GM19043 (cell line): ENCODE measurements around the gene SERTAD1.
"Not testable (repeated sequence)": the region's sequence is repeated elsewhere in the genome, so short reads cannot be mapped to it uniquely, and the experiment has no call there.

Experiments used
- ATAC-seq: cut with Tn5 transposase; IDR thresholded peaks from one replicate; pipeline ENCODE4 v1.9.1; 2021; ENCODE audit warnings: low read depth; ENCODE audit not compliant: unreplicated experiment

Gene SERTAD1, protein sequence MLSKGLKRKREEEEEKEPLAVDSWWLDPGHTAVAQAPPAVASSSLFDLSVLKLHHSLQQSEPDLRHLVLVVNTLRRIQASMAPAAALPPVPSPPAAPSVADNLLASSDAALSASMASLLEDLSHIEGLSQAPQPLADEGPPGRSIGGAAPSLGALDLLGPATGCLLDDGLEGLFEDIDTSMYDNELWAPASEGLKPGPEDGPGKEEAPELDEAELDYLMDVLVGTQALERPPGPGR

DNA sequence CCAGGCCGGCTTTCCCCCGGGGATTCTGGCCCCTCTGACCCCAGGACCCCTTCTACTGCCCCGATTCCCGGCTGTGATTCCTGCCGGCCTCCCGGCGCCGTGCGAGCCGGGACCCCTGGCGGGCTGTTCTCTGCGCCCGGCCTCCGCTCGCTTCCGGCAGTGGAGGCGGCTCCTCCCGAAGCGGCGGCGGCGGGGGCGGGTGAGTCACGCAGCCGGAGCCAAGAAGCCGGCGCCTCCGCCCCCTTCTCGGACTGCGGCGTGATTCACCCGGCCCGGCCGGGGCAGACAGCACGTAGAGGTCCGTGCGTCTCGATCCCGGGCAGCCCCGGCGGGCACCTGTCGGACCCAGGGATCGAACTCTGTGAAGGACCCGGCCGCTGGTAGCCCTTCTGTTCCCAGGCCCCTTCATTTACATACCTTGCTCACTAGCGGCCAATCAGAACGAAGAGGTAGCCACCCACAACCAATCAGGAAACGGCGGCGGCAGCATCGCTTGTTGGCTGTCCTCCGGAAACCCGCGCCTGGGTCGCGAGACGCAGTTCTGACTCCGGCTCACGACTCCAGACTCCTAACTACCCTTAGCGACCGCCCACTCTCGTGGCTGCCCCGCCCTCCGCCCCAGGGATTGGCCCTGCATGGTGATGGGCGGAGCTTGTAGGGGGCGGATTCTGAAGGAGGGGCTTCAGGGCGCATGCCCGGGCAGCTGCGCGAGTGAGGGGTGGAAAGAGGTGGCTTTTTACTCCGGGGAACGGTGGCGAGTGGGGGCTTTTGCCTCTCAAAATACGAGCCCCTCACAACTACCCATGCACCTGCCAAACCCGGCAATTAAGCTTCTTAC, at the start of gene SERTAD1:
Gene SERTAD1 (minus strand): TSS at position 543 of the 838 bp plus-strand sequence. CDS start 2,446 bp downstream, outside the sequence.
- ATAC-seq, result peak; percentile 82

DNA sequence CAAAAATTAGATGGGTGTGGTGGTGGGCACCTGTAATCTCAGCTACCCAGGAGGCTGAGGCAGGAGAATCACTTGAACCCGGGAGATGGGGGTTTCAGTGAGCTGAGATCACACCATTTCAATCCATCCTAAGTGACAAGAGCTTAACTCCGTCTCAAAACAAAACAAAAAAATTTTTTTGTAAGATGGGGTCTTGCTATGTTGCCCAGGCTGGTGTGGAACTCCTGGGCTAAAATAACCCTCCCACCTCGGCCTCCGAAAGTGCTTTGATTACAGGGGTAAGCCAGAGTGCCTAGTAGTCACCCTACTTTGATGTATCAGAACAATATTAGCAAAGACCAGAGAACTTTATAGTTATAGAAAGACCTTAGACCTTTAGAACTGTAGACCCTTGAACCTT, 48.9 kb upstream of the SERTAD1 start:
- no peak for ATAC-seq

DNA sequence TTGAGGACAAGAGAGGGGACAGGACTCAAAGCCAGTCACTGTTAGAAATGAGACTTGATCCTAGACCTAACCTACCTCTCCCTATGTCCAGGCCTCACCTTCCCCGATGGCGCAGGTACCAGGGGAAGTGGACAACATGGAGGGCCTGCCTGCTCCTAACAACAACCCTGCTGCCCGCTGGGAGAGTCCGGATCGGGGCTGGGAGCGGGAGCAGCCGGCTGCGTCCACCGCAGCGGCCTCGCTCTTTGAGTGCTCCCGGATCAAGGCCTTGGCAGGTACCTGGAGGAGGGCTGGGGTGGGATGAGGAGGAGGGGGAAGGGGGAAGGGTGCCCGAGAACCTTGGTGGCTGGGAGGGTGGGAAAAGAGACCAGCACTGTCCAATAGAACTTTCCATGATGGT, 46.7 kb upstream of the SERTAD1 start:
- no peak for ATAC-seq

DNA sequence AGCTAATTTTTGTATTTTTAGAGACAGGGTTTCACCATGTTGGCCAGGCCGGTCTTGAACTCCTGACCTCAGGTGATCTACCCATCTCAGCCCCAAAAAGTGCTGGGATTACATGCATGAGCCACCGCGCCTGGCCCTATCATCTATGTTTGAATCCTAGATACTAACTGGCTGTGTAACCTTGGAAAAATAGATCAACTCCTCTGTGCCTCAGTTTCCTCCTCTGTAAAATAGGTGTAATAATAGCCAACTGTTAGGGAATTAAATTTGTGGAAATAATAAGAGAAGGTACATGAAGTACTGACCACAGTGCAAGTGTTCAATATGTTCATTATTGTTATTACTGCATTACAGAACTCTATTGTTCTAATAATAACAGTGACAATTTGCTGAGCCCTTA, 45.3 kb upstream of the SERTAD1 start:
- ATAC-seq, result no peak

DNA sequence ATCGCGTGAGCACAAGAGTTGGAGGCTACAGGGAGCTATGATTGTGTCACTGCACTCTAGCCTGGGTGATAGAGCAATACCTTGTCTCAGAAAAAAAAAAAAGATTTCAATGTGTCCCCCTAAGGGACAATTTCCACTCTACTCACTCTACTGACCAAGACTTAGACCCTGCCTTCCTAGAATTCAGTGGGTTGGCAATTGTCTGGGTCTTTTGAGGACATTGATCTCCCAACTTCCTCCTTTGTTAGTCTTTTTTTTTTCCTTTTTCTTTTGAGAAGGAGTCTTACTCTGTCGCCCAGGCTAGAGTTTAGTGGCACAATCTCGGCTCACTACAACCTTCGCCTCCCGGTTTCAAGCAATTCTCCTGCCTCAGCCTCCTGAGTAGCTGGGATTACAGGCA, 43.2 kb upstream of the SERTAD1 start:
- no peak for ATAC-seq

DNA sequence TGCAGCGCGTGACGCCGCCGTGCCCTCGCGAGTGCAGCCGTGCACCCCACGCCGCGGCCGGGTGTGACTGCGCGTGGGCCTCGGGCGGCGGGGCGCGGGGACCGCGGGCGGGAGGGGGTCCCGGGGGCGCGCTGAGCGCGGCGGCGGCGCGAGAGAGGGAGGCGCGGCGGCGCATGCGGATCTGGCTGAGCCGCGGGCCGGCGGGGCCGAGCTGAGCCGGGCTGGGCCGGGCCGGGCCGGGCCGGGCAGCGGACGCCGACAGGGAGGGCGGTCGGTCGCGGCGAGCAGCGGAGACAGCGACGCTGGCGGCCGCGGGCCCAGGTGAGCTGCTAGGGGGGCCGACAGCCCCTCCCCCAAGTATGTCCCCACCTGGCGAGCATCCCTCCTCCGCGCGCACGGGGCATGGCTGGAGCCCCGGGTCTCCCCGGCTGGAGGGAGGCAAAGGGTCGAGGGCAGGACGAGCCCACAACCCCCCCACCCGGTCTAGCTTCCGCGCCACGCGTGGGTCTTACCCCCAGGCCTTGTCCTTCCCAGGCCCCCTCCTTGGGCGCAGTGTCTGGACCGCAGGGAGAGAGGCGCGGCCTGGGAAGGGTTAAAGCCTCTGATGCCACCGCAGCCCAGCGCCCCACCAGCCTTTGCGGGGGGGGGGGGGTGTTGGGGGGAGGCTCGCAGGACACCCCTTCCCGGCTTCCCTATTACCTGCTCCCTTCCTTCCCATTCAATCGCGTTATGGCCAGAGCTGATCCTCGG, 41.4 kb upstream of the SERTAD1 start, which contains the start of gene SPTBN4:
Gene SPTBN4 (plus strand): TSS at position 17 of the 750 bp plus-strand sequence. CDS start 5,621 bp downstream, outside the sequence.
- ATAC-seq, result no peak

DNA sequence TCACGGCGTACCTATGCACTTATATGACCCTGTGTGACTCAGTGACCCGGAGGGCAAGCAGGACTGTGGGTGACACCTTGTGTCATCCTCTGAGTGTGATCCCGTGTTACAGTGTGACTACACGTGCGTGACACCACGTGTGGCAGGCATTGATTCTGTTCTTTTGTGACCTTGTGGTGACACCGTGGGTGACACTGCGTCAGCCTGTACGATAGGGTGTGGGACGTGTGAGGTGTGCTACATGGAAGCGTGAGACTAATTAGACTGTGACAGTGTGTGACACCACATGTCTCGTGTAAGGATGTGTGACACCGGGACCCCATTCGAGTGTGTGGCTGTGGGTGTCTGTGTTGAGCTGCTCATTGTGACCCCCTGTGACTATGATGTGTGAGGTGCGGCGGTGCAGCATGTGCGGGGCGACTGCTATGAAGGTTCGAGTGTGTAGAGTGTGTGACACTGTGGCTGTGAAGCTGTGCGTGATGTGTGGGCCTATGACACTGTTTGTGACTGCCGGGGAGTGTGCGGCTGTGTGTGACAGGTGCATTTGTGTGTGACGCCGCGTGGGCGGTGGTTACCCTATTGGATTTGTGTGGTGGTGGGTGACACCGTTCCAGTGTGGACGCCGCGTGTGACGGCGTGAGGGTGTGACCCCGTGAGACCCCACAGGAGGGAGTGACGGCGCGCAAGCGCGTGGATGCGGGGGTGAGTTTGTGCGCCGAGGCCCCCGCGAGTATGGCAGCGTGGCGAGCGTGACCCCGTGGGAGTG, 40.6 kb upstream of the SERTAD1 start:
- no peak for ATAC-seq

DNA sequence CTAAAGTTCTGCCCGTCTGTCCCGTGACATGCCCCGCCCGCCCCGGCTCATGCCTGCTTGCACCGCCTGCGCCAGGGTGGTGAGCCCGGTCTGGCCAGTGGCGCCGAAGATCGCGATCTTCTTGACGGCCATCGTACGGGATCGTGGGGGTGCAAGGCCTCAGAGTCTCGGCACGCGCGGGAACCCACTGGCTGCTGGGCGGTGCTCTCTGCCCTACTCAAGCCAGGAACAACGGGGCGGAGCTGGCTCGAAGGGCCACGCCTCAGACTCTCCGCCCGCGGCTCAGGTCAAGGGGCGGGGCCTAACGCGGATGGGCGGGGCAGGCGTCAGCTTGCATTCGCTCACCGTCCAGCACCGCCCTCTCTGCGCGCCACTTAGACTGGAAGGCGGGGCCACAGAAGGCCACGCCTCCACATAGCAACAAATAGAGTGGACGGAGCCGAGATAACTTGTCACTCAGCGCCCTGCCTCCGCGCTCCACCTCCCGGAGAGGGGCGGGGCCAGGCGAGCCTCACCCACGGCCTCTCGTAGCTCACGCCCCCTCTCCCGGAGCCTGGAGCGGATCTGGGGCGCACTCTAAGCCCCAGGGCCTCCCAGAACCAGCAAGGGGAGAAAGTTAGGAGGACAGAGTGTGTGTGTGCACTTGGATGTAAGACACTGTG, 39.9 kb upstream of the SERTAD1 start, which contains the start of gene BLVRB:
Gene BLVRB (minus strand): TSS at position 189 of the 662 bp plus-strand sequence. CDS start 57 bp downstream, at position 132.
- ATAC-seq, result peak; percentile 88

DNA sequence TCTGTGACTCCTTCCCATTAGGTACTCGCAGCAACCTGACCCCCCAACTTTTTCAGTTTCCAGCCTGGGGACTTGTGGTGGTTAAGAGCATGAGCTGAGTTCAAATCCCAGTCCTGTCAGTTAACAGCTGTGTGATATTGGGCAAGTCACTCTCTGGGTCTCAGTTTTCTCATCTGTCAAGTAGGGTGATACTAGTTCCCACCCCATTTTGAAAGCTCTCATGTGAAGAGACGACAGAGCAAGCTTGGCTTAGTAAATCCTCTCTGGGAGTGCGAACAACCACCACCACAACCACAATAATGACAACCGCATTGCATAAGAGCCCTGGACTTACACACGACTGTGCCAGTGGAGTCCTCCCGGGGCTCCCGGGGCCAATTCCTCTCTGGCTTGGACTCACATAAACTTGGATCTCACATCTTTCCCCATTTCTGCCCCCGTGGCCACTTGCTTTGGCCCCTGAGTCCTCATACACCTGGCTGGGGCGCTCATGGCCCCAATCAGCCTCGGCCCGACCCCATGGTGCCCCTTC, 39.3 kb upstream of the SERTAD1 start:
- no peak for ATAC-seq

DNA sequence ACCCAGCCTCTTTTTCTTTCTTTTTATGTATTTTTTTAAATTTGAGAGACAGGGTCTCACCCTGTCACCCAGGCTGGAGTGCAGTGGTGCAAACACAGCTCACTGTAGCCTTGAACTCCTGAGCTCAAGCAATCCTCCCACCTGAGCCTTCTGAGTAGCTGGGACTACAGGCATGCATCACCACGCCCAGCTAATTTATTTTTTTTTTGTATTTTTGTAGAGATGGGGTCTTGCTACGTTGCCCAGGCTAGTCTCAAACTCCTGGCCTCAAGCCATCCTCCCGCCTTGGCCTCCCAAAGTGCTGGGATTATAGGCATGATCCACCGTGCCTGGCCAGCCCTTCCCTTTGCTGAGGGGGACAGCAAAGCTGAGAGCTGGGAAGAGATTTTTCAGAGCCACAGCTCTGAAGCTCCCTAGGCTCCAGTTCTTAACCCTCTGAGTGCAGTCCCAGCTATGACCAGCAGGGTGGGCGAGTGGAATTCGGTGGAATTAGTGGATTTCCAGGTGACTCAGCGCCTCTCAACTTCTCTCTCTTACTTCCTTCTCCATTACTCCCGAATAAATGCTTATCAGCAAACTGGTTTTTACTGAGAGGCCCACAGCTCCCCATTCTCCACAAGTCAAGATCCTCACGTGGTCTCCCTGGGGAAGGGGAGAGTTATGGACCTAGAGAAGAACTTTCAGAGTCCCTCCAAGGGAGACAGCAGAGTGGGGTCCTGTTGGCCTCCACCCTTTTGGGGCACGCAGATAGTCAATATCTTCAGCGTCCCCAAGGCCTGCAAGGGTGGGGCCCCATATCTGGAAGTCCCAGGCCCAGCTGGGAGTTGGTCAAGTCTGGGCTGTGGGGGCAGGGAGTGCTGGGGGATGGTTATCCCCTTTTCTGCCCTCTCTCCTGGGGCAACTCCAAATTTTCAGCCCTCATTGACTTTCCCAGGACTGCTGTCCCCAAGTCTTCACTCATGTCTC, 38.5 kb upstream of the SERTAD1 start:
- ATAC-seq, result no peak

DNA sequence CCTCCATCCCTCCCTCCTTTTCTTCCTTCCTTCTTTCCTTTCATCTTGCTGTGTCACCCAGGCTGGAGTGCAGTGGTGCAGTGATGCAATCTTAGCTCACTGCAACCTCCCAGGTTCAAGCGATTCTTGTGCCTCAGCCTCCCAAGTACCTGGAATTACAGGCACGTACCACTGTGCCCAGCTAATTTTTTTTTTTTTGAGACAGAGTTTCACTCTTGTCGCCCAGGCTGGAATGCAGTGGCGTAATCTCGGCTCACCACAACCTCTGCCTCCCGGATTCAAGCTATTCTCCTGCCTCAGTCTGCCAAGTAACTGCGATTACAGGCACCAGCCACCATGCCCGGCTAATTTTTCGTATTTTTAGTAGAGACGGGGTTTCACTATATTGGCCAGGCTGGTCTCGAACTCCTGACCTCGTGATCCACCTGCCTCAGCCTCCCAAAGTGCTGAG, 37.8 kb upstream of the SERTAD1 start:
- not testable (repeated sequence) for ATAC-seq

DNA sequence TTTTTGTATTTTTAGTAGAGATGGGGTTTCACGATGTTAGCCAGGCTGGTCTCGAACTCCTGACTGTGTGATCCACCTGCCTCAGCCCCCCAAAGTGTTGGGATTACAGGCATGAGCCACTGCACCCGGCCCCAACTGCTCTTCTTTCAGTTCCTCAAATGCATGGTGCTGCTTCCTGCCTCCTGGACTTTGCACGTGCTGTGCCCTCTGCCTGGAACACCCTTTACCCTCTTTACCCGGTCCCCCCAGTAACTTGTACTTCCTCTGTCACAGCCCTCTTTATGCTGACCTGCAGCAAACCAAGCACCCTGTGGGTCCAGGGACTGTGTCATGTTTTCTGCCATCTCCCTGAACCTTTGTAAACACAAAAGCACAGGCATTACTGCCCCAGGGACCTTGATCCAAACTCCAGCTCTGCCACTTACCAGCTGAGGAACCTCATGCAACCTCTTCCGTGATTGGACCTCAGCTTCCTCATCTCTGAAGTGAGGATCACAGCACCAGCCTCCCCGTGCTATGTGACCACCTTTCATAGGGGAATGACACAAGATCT, 36.0 kb upstream of the SERTAD1 start:
- ATAC-seq, result no peak

DNA sequence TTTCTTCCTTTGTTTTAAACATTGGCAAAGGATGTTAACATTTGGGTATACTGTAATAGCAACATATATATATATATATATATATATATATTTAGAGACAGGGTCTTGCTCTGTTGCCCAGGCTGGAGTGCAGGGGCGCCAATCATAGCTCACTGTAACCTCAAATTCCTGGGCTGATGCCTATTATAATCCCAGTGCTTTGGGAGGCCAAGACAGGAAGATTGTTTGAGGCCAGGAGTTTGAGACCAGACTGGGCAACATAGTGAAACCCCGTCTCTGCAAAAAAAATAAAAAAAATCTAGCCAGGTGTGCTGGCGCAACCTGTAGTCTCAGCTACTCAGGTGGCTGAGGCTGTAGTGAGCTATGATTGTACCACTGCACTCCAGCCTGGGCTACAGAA, 34.4 kb upstream of the SERTAD1 start:
- ATAC-seq, result no peak

DNA sequence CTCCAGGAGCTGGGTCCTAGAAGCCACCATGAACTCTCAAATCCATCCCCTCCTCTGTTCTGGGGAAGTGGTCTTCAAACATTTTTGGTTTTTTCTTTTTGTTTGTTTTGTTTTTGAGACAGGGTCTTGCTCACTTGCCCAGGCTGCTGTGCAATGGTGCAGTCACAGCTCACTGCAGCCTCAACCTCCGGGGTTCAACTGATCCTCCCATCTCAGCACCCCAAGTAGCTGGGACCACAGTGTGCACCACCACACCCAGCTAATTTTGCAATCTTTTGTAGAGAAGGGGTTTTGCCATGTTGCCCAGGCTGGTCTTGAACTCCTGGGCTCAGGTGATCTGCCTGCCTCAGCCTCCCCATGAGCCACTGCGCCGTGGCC, 32.8 kb upstream of the SERTAD1 start:
- ATAC-seq, result no peak

DNA sequence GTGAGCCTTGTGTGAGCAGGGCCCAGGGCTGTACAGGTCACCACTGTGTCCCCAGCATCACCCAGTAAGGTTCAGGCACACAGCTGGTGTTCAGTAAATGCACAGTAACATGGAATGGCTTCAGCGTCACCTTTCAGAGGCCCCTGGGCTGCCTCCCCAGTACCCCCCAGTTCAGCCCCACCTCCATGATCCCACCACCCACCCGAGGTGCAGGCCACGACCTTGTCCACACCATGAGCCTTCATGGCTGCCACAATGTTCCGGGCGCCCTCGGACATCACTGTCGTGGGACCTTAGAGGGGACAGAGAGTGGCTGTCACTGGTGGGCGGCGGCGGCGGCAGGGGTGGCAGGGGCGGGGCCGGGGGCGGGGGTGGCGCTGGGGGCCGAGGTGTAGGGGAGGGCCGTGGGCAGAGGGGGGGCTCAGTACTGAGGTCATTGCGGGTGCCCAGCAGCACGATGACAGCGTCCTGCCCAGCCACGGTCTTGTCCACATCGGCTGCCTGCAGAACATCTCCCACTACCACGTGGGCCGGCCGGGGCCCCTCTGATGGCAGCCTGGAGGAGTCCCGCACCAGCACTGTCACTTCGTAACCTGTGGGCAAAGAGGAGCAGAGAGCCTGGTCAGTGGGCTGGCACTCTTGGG, 32.3 kb upstream of the SERTAD1 start:
- ATAC-seq, result no peak

DNA sequence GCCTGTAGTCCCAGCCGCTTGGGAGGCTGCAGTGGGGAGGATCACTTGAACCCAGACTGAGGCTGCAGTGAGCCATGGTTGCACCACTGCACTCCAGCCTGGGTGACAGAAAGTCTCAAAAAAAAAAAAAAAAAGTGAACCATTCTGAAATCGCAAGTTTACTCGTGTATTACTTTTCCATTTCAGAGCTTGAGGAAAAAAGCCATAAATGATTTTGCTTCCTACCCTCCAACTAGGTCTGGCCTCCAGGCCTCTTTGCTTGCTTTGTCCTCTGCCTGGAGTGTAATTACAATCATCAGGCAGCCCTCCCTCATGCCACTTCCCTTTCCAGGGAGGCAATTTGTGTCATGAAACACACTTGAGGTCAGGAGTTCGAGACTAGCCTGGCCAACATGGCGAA, 31.3 kb upstream of the SERTAD1 start:
- ATAC-seq, result no peak

DNA sequence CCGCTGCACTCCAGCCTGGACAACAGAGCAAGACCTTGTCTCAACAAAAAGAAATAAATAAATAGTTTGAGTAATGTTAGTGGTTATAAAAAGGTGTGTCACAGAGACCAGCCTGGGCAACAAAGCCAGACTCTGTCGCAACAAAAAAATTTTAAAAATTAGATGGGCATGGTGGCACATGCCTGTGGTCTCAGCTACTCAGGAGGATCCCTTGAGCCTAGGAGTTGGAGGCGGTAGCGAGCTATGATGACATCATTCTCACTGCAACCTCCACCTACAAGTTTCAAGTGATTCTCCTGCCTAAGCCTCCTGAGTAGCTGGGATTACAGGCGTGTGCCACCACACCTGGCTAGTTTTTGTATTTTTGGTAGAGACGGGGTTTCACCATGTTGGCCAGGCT, 28.2 kb upstream of the SERTAD1 start:
- not testable (repeated sequence) for ATAC-seq
